MCF 10A (cell line): ENCODE measurements around the gene INSR. TPM values are rescaled to one million over a fixed set of nuclear protein-coding genes. Genes with fewer than 3 reads are reported as not detected.

ENCODE experiments used
- BruUV-seq: library from RNA; stranded (reverse); fragments of 400-500 nt; replicated peaks from 2 replicates; lab custom pipeline; 2021; lab: Mats Ljungman, UMichigan
- CTCF ChIA-PET: fragments of 300-600 bp; sonication (Branson Sonifier 250); formaldehyde crosslinking; extraction: SDS; loops from one replicate; lab custom pipeline; 2021; ENCODE audit warnings: antibody characterized with exemption, inconsistent platforms; lab: Yijun Ruan, JAX
- POLR2A ChIA-PET: fragments of 300-600, 350-650 bp; sonication (Branson Sonifier 250); formaldehyde crosslinking; extraction: SDS; loops from one replicate; lab custom pipeline; 2020; ENCODE audit warnings: antibody characterized with exemption, inconsistent platforms; lab: Yijun Ruan, JAX
- DNase-seq: peaks from one replicate; pipeline ENCODE4 v3.0.0-alpha.2; 2018; ENCODE audit not compliant: unreplicated experiment
- H3K27ac Mint-ChIP-seq: one replicate; pipeline ENCODE4 v1.8.0; 2022; ENCODE audit warnings: mild to moderate bottlenecking, low read depth, mixed read lengths; ENCODE audit not compliant: unreplicated experiment
- H3K27me3 Mint-ChIP-seq: one replicate; pipeline ENCODE4 v1.8.0; 2022; ENCODE audit warnings: mixed read lengths; ENCODE audit not compliant: insufficient read depth, unreplicated experiment
- H3K36me3 Mint-ChIP-seq: one replicate; pipeline ENCODE4 v1.8.0; 2022; ENCODE audit warnings: mild to moderate bottlenecking, moderate library complexity, mixed read lengths; ENCODE audit not compliant: insufficient read depth, unreplicated experiment
- H3K4me1 Mint-ChIP-seq: one replicate; pipeline ENCODE4 v1.8.0; 2022; ENCODE audit warnings: mixed read lengths; ENCODE audit not compliant: insufficient read depth, unreplicated experiment
- H3K4me3 Mint-ChIP-seq: one replicate; pipeline ENCODE4 v1.8.0; 2022; ENCODE audit warnings: mild to moderate bottlenecking, moderate library complexity, mixed read lengths; ENCODE audit not compliant: unreplicated experiment
- H3K9me3 Mint-ChIP-seq: one replicate; pipeline ENCODE4 v1.8.0; 2022; ENCODE audit warnings: mixed read lengths; ENCODE audit not compliant: unreplicated experiment
- CTCF ChIP-seq: fragments of 200-600 bp; IDR thresholded peaks from one replicate; pipeline ENCODE4 v1.8.0; 2022; ENCODE audit warnings: antibody characterized with exemption, mild to moderate bottlenecking; ENCODE audit not compliant: unreplicated experiment
- intact Hi-C: fragments of 100-400 bp; cut with micrococcal nuclease; formaldehyde crosslinking; loops from 2 replicates; pipeline ENCODE4 v1.14.1; 2022
- total RNA-seq: library from RNA; stranded (reverse); gene quantifications from 2 replicates; pipeline ENCODE4 v1.2.3, GENCODE V29; 2022

INSR gene
- total RNA-seq, 1 experiment from 2014 or later: 8.8 TPM

- TF ChIP-seq CTCF: no peak
- no peaks in the 10 kb centered on the region for H3K27me3 Mint-ChIP-seq
- H3K4me1 Mint-ChIP-seq: no peaks in the 10 kb centered on the region
- H3K27ac Mint-ChIP-seq: no peak overlapping the region
- no TSS peak for BruUV-seq
- no peak for DNase-seq
- POLR2A ChIA-PET: no interaction called here
- no peak overlapping the region for H3K4me3 Mint-ChIP-seq
- CTCF ChIA-PET: no interaction called here
- peaks cover 19% of the 10 kb centered on the region for H3K36me3 Mint-ChIP-seq
- no peaks in the 10 kb centered on the region for H3K9me3 Mint-ChIP-seq
- intact Hi-C loops: no loop called here
Observed at GRCh38 chr19:7115721-7116120, 178.5 kb downstream of the INSR start.

DNA sequence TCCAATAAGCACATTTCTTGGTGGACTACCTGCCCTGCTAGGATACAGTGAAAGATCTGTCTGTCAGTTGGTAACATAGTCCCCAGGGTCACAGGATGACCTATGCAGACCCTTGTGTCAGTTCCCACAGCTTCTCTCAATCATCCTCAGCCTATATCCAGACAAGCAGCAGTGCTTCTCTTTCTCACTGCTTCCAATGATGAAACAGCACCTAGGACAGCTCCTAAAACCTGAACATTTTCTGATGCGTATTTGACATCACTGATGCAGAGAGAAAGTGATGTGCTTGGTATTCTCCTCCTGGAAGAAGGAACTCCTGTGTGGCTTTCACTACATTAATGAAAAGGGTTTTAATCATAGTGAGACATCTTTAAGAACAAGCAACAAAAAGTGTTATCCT, 181.0 kb downstream of the INSR start:
- CTCF ChIA-PET: interaction anchor here (0.6 kb wide), 1 partner anchor 310 kb away, joined by 3 read pairs; no protein-coding TSS in a partner anchor
- H3K36me3 Mint-ChIP-seq: no peaks in the 10 kb centered on the region
- POLR2A ChIA-PET: no interaction called here
- H3K27ac Mint-ChIP-seq: no peak overlapping the region
- no peaks in the 10 kb centered on the region for H3K4me1 Mint-ChIP-seq
- intact Hi-C loops: no loop called here
- peak; percentile 5 for DNase-seq
- H3K9me3 Mint-ChIP-seq: no peaks in the 10 kb centered on the region
- no TSS peak for BruUV-seq
- no peaks in the 10 kb centered on the region for H3K27me3 Mint-ChIP-seq
- no peak for TF ChIP-seq CTCF
- H3K4me3 Mint-ChIP-seq: no peak overlapping the region

GRCh38 chr19:7112675-7113074, 181.5 kb downstream of the INSR start:
- ChIA-PET CTCF (interaction anchor here (0.6 to 1.4 kb wide), 2 partner anchors 11 to 310 kb away, joined by 3 to 4 read pairs; no protein-coding TSS in a partner anchor), POLR2A (no interaction called here)
- no peak for DNase-seq
- no peaks in the 10 kb centered on the region for H3K36me3 Mint-ChIP-seq
- no peaks in the 10 kb centered on the region for H3K4me1 Mint-ChIP-seq
- H3K27me3 Mint-ChIP-seq: no peaks in the 10 kb centered on the region
- no peak overlapping the region for H3K27ac Mint-ChIP-seq
- no peak overlapping the region for H3K4me3 Mint-ChIP-seq
- TF ChIP-seq CTCF: no peak
- no TSS peak for BruUV-seq
- H3K9me3 Mint-ChIP-seq: no peaks in the 10 kb centered on the region
- intact Hi-C loops: no loop called here

GRCh38 chr19:7109678-7110289, 184.4 kb downstream of the INSR start:
- TF ChIP-seq CTCF: no peak

More at GRCh38 chr19:7109678-7110289, 184.4 kb downstream of the INSR start:
- no peaks in the 10 kb centered on the region for H3K36me3 Mint-ChIP-seq
- no peaks in the 10 kb centered on the region for H3K27me3 Mint-ChIP-seq
- no TSS peak for BruUV-seq
- ChIA-PET CTCF (interaction anchor here (0.9 kb wide), 1 partner anchor 743 kb away, joined by 3 read pairs; no protein-coding TSS in a partner anchor), POLR2A (interaction anchor here (0.8 to 1.2 kb wide), 2 partner anchors 12 to 239 kb away, joined by 3 read pairs; partner anchors contain the start of gene ARHGEF18)
- H3K9me3 Mint-ChIP-seq: no peaks in the 10 kb centered on the region
- no peak overlapping the region for H3K27ac Mint-ChIP-seq
- no peaks in the 10 kb centered on the region for H3K4me1 Mint-ChIP-seq
- DNase-seq: no peak
- no peak overlapping the region for H3K4me3 Mint-ChIP-seq
- intact Hi-C loops: loop anchor here (10.0 kb wide), 1 partner anchor 1145 kb away; no protein-coding TSS in a partner anchor
